Hepatocyte (in vitro differentiated cells): ENCODE results near the gene TLR3.

Experiments
- EZH2 ChIP-seq: fragments of 200-600 bp; sonication (generic); IDR thresholded peaks from 2 replicates; pipeline ENCODE4 v1.6.1; 2016; ENCODE audit warnings: antibody characterized with exemption, mild to moderate bottlenecking, borderline replicate concordance
- TF ChIP-seq, protein P1 (sequence below): fragments of 200-600 bp; sonication (generic); IDR thresholded peaks from 2 replicates; pipeline ENCODE4 v1.5.1; 2016; ENCODE audit warnings: antibody characterized with exemption, mild to moderate bottlenecking; ENCODE audit not compliant: poor library complexity

DNA sequence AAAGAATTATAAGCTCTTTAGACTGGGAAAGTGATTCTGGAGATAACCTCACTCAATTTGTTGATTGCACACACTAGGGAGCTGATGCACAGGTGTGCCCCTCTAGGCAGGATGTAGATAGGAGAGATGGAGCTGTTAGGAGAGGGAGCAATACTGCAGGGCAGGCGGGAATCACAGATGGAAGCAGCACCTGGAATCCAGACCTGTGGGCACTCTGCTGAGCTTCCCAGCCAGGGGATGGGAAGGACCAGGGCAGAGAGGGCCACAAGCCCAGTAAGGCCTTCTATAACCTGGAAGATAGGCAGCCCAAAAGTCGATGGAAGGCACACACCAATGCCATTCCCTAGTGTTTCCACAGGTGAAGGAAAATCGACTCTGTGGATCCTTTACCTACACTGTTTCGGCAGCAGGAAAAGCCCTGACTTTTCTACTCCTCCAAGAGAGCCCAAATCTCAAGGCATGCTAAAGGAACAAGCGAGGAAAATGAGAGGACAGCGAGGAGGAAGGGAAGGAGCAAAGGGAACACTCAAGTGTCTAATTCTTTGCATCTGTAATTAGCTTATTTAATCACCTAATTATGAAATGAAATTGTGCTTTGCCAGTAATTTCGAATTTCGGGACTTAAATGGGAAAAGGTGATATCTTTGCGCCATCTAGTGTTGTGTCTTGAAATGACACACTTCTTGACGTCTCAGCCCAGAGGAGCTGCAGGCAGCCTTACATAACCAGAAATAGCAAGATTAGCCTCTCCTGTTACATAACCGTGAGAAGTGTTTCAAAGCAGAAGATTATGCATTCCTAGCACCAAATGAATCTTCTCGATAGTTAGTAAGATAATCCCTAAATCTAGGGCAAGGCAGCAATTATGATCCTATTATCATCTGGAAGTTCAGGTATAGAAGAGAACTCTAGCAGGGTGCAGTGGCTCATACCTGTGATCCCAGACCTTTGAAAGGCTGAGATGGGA, 31.0 kb upstream of the TLR3 start:
- no peak for TF ChIP-seq EZH2
- TF ChIP-seq, protein P1, sequence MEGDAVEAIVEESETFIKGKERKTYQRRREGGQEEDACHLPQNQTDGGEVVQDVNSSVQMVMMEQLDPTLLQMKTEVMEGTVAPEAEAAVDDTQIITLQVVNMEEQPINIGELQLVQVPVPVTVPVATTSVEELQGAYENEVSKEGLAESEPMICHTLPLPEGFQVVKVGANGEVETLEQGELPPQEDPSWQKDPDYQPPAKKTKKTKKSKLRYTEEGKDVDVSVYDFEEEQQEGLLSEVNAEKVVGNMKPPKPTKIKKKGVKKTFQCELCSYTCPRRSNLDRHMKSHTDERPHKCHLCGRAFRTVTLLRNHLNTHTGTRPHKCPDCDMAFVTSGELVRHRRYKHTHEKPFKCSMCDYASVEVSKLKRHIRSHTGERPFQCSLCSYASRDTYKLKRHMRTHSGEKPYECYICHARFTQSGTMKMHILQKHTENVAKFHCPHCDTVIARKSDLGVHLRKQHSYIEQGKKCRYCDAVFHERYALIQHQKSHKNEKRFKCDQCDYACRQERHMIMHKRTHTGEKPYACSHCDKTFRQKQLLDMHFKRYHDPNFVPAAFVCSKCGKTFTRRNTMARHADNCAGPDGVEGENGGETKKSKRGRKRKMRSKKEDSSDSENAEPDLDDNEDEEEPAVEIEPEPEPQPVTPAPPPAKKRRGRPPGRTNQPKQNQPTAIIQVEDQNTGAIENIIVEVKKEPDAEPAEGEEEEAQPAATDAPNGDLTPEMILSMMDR, result peak; percentile 92
